Measurements from ENCODE around the gene SLC15A3.

SLC15A3 gene

GRCh38 chr11:60951904-60952741 lies at the start of gene SLC15A3:
Gene SLC15A3 (minus strand): TSS chr11:60952176. CDS start chr11:60951551, 625 bp downstream.
- H3K36me3 ChIP-seq (ENCODE audit: insufficient read depth, low read length): no peaks in the 10 kb centered on the region
- H3K9me3 ChIP-seq (ENCODE audit: insufficient read depth, low read length, severe bottlenecking): no peaks in the 10 kb centered on the region
- H3K9ac ChIP-seq (ENCODE audit: low read depth, low read length): no peak within 1 kb of the TSS
- no peaks in the 10 kb centered on the region for H3K4me1 ChIP-seq (ENCODE audit: insufficient read depth, low read length)
- no peak within 1 kb of the TSS for H3K27ac ChIP-seq (ENCODE audit: low read length)
- H3K4me2 ChIP-seq (ENCODE audit: insufficient read depth, low read length): no peak within 1 kb of the TSS
- H3K79me2 ChIP-seq (ENCODE audit: insufficient read depth, low read length): no peaks in the 10 kb centered on the region
- ATAC-seq (ENCODE audit: insufficient read depth, low read depth): 0 out of 3 replicates have a peak, but pooled peaks have one; percentile 24
- TF ChIP-seq EZH2 (IDR thresholded peaks at IDR 0.05; ENCODE audit: borderline replicate concordance, low read depth, low read length, severe bottlenecking): no peak
- TF ChIP-seq CTCF (IDR thresholded peaks at IDR 0.05; ENCODE audit: borderline replicate concordance, extremely low read depth, low read length, poor library complexity, severe bottlenecking): no peak
- DNase-seq: no peak
- H3K4me3 ChIP-seq (ENCODE audit: low read depth in 1 of 2, low read length in 2 of 2): no peak within 1 kb of the TSS
- H4K20me1 ChIP-seq (ENCODE audit: insufficient read depth, low read length): no peaks in the 10 kb centered on the region
- no peak within 1 kb of the TSS for H2AFZ ChIP-seq (ENCODE audit: low read depth, low read length)
- H3K27me3 ChIP-seq (ENCODE audit: insufficient read depth, low read length, poor library complexity): peaks cover 3% of the 10 kb centered on the region

GRCh38 chr11:61000426-61000825 lies 48.5 kb upstream of the SLC15A3 start:
- no peaks in the 10 kb centered on the region for H3K4me1 ChIP-seq (ENCODE audit: insufficient read depth, low read length)
- no peaks in the 10 kb centered on the region for H3K79me2 ChIP-seq (ENCODE audit: insufficient read depth, low read length)
- DNase-seq (no peak), ATAC-seq (ENCODE audit: insufficient read depth, low read depth) (no peak)
- peaks cover 4% of the 10 kb centered on the region for H3K27me3 ChIP-seq (ENCODE audit: insufficient read depth, low read length, poor library complexity)
- H3K27ac ChIP-seq (ENCODE audit: low read length): no peak overlapping the region
- no peak overlapping the region for H3K9ac ChIP-seq (ENCODE audit: low read depth, low read length)
- H2AFZ ChIP-seq (ENCODE audit: low read depth, low read length): no peak overlapping the region
- H3K36me3 ChIP-seq (ENCODE audit: insufficient read depth, low read length): no peaks in the 10 kb centered on the region
- no peaks in the 10 kb centered on the region for H4K20me1 ChIP-seq (ENCODE audit: insufficient read depth, low read length)
- H3K9me3 ChIP-seq (ENCODE audit: insufficient read depth, low read length, severe bottlenecking): no peaks in the 10 kb centered on the region
- no peak overlapping the region for H3K4me3 ChIP-seq (ENCODE audit: low read depth in 1 of 2, low read length in 2 of 2)
- no peak overlapping the region for H3K4me2 ChIP-seq (ENCODE audit: insufficient read depth, low read length)
- no peak for TF ChIP-seq CTCF (IDR thresholded peaks at IDR 0.05; ENCODE audit: borderline replicate concordance, extremely low read depth, low read length, poor library complexity, severe bottlenecking)

- peaks cover 4% of the 10 kb centered on the region for H3K27me3 ChIP-seq (ENCODE audit: insufficient read depth, low read length, poor library complexity)
- no peaks in the 10 kb centered on the region for H4K20me1 ChIP-seq (ENCODE audit: insufficient read depth, low read length)
- no peaks in the 10 kb centered on the region for H3K79me2 ChIP-seq (ENCODE audit: insufficient read depth, low read length)
- no peak overlapping the region for H3K9ac ChIP-seq (ENCODE audit: low read depth, low read length)
- H3K4me2 ChIP-seq (ENCODE audit: insufficient read depth, low read length): no peak overlapping the region
- no peaks in the 10 kb centered on the region for H3K4me1 ChIP-seq (ENCODE audit: insufficient read depth, low read length)
- TF ChIP-seq EZH2 (IDR thresholded peaks at IDR 0.05; ENCODE audit: borderline replicate concordance, low read depth, low read length, severe bottlenecking) (no peak), CTCF (IDR thresholded peaks at IDR 0.05; ENCODE audit: borderline replicate concordance, extremely low read depth, low read length, poor library complexity, severe bottlenecking) (no peak)
- H2AFZ ChIP-seq (ENCODE audit: low read depth, low read length): no peak overlapping the region
- H3K27ac ChIP-seq (ENCODE audit: low read length): no peak overlapping the region
- no peaks in the 10 kb centered on the region for H3K9me3 ChIP-seq (ENCODE audit: insufficient read depth, low read length, severe bottlenecking)
- ATAC-seq (ENCODE audit: insufficient read depth, low read depth): no peak
- H3K36me3 ChIP-seq (ENCODE audit: insufficient read depth, low read length): no peaks in the 10 kb centered on the region
- no peak for DNase-seq
- no peak overlapping the region for H3K4me3 ChIP-seq (ENCODE audit: low read depth in 1 of 2, low read length in 2 of 2)
Measured at GRCh38 chr11:60996381-60997138, 44.6 kb upstream of the SLC15A3 start.

Data from DND-41 (cell line).